Tibial nerve (tissue), 3 donors: ENCODE data around the gene RAI1.

Experiments
- CTCF ChIP-seq, 5 experiments: fragments of 200-600 bp in 3 of 5; fragments of 450-650 bp in 2 of 5; sonication (generic) in 3 of 5; IDR thresholded peaks; one replicate each; pipeline ENCODE4 v1.5.1; 2016 to 2019; ENCODE audit warnings: antibody characterized with exemption in 5 of 5, mild to moderate bottlenecking in 3 of 5, moderate library complexity in 2 of 5
- POLR2A ChIP-seq, 2 donors: fragments of 450-650 bp; IDR thresholded peaks; one replicate each; pipeline ENCODE4 v1.6.1; 2017; ENCODE audit warnings: antibody characterized with exemption in 2 of 2, mild to moderate bottlenecking in 2 of 2, moderate library complexity in 2 of 2

- no peak for TF ChIP-seq POLR2A (IDR thresholded peaks at IDR 0.05)
- TF ChIP-seq CTCF (IDR thresholded peaks at IDR 0.05): no peak
These were observed 10.5 kb upstream of the RAI1 start for GRCh38 chr17:17670701-17671305.
